ENCODE results near the gene EDC4.
A peak's percentile ranks its signal among the peaks of the same experiment; 100 is the strongest.

EDC4 gene

DNA sequence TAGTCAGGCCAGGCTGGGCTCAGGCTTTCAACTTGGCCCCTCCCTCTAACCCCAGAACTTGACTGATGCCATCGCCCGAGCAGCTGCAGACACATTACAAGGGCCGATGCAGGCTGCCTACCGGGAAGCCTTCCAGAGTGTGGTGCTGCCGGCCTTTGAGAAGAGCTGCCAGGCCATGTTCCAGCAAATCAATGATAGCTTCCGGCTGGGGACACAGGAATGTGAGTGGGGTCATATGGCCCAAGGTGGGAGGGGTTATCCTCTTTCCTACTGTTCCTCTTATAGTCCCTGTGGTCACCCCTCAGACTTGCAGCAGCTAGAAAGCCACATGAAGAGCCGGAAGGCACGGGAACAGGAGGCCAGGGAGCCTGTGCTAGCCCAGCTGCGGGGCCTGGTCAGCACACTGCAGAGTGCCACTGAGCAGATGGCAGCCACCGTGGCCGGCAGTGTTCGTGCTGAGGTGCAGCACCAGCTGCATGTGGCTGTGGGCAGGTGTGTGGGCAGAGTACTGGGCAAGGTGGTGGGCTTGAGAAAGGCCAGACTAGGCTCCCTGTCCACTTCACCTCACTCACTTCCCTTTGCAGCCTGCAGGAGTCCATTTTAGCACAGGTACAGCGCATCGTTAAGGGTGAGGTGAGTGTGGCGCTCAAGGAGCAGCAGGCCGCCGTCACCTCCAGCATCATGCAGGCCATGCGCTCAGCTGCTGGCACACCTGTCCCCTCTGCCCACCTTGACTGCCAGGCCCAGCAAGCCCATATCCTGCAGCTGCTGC is 9.7 kb downstream of the EDC4 start:
- H3K36me3 ChIP-seq (replicated peaks in 1 of 2; ENCODE audit: control insufficient read depth in 2 of 2, insufficient read depth in 2 of 2, low read length in 2 of 2), result peaks cover 62 to 75% of the 10 kb centered on the region in 2 donors
- H3K9me3 ChIP-seq (replicated peaks in 1 of 2; ENCODE audit: control insufficient read depth in 2 of 2, insufficient read depth in 1 of 2, low read depth in 1 of 2, low read length in 2 of 2), result peaks cover 0 to 1% of the 10 kb centered on the region in 2 donors
- no peak overlapping the region for H3K14ac ChIP-seq (ENCODE audit: low read length)
- H3K4me1 ChIP-seq (ENCODE audit: control insufficient read depth in 2 of 2, insufficient read depth in 1 of 2, low read depth in 1 of 2, low read length in 2 of 2), result peaks cover 0 to 3% of the 10 kb centered on the region in 2 donors
- no peak overlapping the region for H2BK5ac ChIP-seq (ENCODE audit: low read length)
- no peak overlapping the region for H3K4me3 ChIP-seq (ENCODE audit: low read length in 2 of 2)
- no peak overlapping the region for H3K23ac ChIP-seq (ENCODE audit: low read depth, low read length, poor library complexity)
- H3K9ac ChIP-seq (ENCODE audit: low read depth, low read length, poor library complexity), result no peak overlapping the region
- H4K91ac ChIP-seq (ENCODE audit: low read depth, low read length, poor library complexity), result no peak overlapping the region
- H3K27me3 ChIP-seq (ENCODE audit: control insufficient read depth in 3 of 3, insufficient read depth in 3 of 3, low read depth in 1 of 3, low read length in 3 of 3), result no peaks in the 10 kb centered on the region
- H2BK120ac ChIP-seq (ENCODE audit: low read depth, low read length), result no peak overlapping the region
- H3K4ac ChIP-seq (ENCODE audit: low read length), result no peak overlapping the region
- no CpG with 5 or more reads among the region's 18 CpGs for WGBS, 2 donors (ENCODE audit: extremely low coverage in 2 of 2, insufficient read length in 2 of 2, insufficient replicate concordance in 1 of 2)
- H3K18ac ChIP-seq (ENCODE audit: low read length), result no peak overlapping the region
- H2BK12ac ChIP-seq (ENCODE audit: low read length), result no peak overlapping the region
- H3K4me2 ChIP-seq (ENCODE audit: insufficient read depth, low read length, poor library complexity, severe bottlenecking), result no peak overlapping the region
- peaks cover 5% of the 10 kb centered on the region for H3K79me1 ChIP-seq (ENCODE audit: low read depth, low read length)
- H4K8ac ChIP-seq (ENCODE audit: low read depth, low read length), result no peak overlapping the region
- no peak overlapping the region for H2AK5ac ChIP-seq (ENCODE audit: low read depth, low read length)
- H2BK15ac ChIP-seq (ENCODE audit: low read length), result no peak overlapping the region
- no peak overlapping the region for H3K27ac ChIP-seq (replicated peaks; ENCODE audit: low read length)
- DNase-seq (ENCODE audit: low spot score), result no peak
- H2AFZ ChIP-seq (ENCODE audit: low read length), result no peak overlapping the region

DNA sequence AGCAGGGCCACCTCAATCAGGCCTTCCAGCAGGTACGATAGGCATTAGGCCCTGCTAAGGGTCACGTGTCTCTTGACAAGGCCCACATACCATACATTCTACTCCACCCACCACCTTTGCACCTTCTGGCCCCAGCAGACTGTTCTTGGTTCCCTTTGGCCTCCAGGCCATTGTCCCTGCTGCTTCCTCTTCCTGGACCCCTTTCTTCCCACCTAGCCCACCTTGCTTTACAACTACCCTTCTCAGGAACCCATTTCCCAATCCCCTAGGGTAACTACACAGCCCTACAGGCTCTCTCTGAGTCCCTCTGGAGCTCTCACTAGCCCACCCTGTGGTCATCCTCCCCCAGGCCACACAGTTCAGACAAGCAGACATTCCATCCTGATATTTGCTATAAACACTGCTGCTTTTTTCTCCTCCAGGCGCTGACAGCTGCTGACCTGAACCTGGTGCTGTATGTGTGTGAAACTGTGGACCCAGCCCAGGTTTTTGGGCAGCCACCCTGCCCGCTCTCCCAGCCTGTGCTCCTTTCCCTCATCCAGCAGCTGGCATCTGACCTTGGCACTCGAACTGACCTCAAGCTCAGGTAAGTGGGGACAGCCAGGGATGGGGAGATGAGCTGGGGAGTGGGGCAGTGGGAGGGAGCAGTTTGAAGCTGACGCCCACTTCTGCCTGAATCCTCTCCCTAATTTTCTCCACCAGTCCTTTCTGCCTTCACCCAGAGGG is 10.5 kb downstream of the EDC4 start:
- H3K36me3 ChIP-seq (replicated peaks in 1 of 2; ENCODE audit: control insufficient read depth in 2 of 2, insufficient read depth in 2 of 2, low read length in 2 of 2), result peaks cover 54 to 68% of the 10 kb centered on the region in 2 donors
- no peak for DNase-seq (ENCODE audit: low spot score)
- no peak overlapping the region for H2AK5ac ChIP-seq (ENCODE audit: low read depth, low read length)

DNA sequence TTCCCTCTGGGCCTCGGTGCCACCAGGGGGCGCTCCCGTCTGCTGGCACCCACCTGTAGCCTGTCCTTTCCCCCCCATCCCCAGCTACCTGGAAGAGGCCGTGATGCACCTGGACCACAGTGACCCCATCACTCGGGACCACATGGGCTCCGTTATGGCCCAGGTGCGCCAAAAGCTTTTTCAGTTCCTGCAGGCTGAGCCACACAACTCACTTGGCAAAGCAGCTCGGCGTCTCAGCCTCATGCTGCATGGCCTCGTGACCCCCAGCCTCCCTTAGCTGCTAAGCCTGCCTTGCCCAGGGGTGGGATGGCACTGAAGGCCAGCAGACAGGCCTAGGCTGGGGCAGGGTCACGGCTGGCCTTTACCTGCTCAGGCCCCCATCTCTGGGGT is 11.0 kb downstream of the EDC4 start:
- Histone ChIP-seq H3K23ac (ENCODE audit: low read depth, low read length, poor library complexity) (peak overlapping the region; percentile 16), H3K9ac (ENCODE audit: low read depth, low read length, poor library complexity) (no peak overlapping the region), H3K9me3 (replicated peaks in 1 of 2; ENCODE audit: control insufficient read depth in 2 of 2, insufficient read depth in 1 of 2, low read depth in 1 of 2, low read length in 2 of 2) (peaks cover 0 to 1% of the 10 kb centered on the region in 2 donors), H3K14ac (ENCODE audit: low read length) (no peak overlapping the region), H2BK120ac (ENCODE audit: low read depth, low read length) (no peak overlapping the region), H3K4ac (ENCODE audit: low read length) (no peak overlapping the region), H3K27me3 (ENCODE audit: control insufficient read depth in 3 of 3, insufficient read depth in 3 of 3, low read depth in 1 of 3, low read length in 3 of 3) (no peaks in the 10 kb centered on the region), H4K8ac (ENCODE audit: low read depth, low read length) (no peak overlapping the region), H3K27ac (replicated peaks; ENCODE audit: low read length) (peak overlapping the region; percentile 42), H2BK15ac (ENCODE audit: low read length) (no peak overlapping the region), H2AK5ac (ENCODE audit: low read depth, low read length) (no peak overlapping the region), H3K4me2 (ENCODE audit: insufficient read depth, low read length, poor library complexity, severe bottlenecking) (no peak overlapping the region), H2BK5ac (ENCODE audit: low read length) (no peak overlapping the region), H3K4me3 (ENCODE audit: low read length in 2 of 2) (no peak overlapping the region), H4K91ac (ENCODE audit: low read depth, low read length, poor library complexity) (no peak overlapping the region), H3K36me3 (replicated peaks in 1 of 2; ENCODE audit: control insufficient read depth in 2 of 2, insufficient read depth in 2 of 2, low read length in 2 of 2) (peaks cover 49 to 62% of the 10 kb centered on the region in 2 donors), H3K18ac (ENCODE audit: low read length) (peak overlapping the region; percentile 12), H3K79me1 (ENCODE audit: low read depth, low read length) (peaks cover 5% of the 10 kb centered on the region), H2AFZ (ENCODE audit: low read length) (no peak overlapping the region), H2BK12ac (ENCODE audit: low read length) (no peak overlapping the region), H3K4me1 (ENCODE audit: control insufficient read depth in 2 of 2, insufficient read depth in 1 of 2, low read depth in 1 of 2, low read length in 2 of 2) (peaks cover 0 to 3% of the 10 kb centered on the region in 2 donors)
- DNase-seq (ENCODE audit: low spot score), result peak; percentile 45
- WGBS, 2 donors (ENCODE audit: extremely low coverage in 2 of 2, insufficient read length in 2 of 2, insufficient replicate concordance in 1 of 2), result no CpG with 5 or more reads among the region's 11 CpGs

More for the DNA sequence above, 10.5 kb downstream of the EDC4 start:
- Histone ChIP-seq H2BK5ac (ENCODE audit: low read length) (no peak overlapping the region), H3K79me1 (ENCODE audit: low read depth, low read length) (peaks cover 5% of the 10 kb centered on the region), H3K4me2 (ENCODE audit: insufficient read depth, low read length, poor library complexity, severe bottlenecking) (no peak overlapping the region), H2BK120ac (ENCODE audit: low read depth, low read length) (no peak overlapping the region), H2BK15ac (ENCODE audit: low read length) (no peak overlapping the region), H3K27me3 (ENCODE audit: control insufficient read depth in 3 of 3, insufficient read depth in 3 of 3, low read depth in 1 of 3, low read length in 3 of 3) (no peaks in the 10 kb centered on the region), H3K4ac (ENCODE audit: low read length) (no peak overlapping the region), H2BK12ac (ENCODE audit: low read length) (no peak overlapping the region), H4K91ac (ENCODE audit: low read depth, low read length, poor library complexity) (no peak overlapping the region), H3K4me3 (ENCODE audit: low read length in 2 of 2) (no peak overlapping the region), H2AFZ (ENCODE audit: low read length) (no peak overlapping the region), H3K18ac (ENCODE audit: low read length) (no peak overlapping the region), H3K23ac (ENCODE audit: low read depth, low read length, poor library complexity) (no peak overlapping the region), H3K27ac (replicated peaks; ENCODE audit: low read length) (no peak overlapping the region), H3K9me3 (replicated peaks in 1 of 2; ENCODE audit: control insufficient read depth in 2 of 2, insufficient read depth in 1 of 2, low read depth in 1 of 2, low read length in 2 of 2) (peaks cover 0 to 1% of the 10 kb centered on the region in 2 donors), H3K9ac (ENCODE audit: low read depth, low read length, poor library complexity) (no peak overlapping the region), H3K4me1 (ENCODE audit: control insufficient read depth in 2 of 2, insufficient read depth in 1 of 2, low read depth in 1 of 2, low read length in 2 of 2) (peaks cover 0 to 3% of the 10 kb centered on the region in 2 donors), H4K8ac (ENCODE audit: low read depth, low read length) (no peak overlapping the region), H3K14ac (ENCODE audit: low read length) (no peak overlapping the region)
- no CpG with 5 or more reads among the region's 6 CpGs for WGBS, 2 donors (ENCODE audit: extremely low coverage in 2 of 2, insufficient read length in 2 of 2, insufficient replicate concordance in 1 of 2)

DNA sequence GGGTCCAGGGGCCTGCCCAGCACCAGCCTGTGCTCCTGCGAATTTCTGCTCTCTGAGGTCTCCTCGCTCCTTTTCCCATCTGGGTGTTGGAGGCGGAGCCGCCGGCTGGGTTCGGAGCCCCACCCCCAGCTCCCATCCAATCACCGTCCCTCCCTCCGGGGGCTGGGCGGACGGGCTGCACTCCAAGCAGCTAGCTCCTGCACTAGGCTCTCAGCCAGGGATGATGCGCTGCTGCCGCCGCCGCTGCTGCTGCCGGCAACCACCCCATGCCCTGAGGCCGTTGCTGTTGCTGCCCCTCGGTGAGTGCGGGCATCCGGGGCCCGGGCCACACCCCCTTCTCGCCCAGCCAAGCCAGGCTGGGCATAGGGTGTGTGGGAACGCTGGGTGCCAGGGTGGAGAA is 11.8 kb downstream of the EDC4 start, which contains the start of gene NRN1L:
TSS of gene NRN1L (plus strand) at position 202 of the 400 bp plus-strand sequence. CDS start at position 221, 19 bp downstream.
- Histone ChIP-seq H3K4me1 (ENCODE audit: control insufficient read depth in 2 of 2, insufficient read depth in 1 of 2, low read depth in 1 of 2, low read length in 2 of 2) (peaks cover 0 to 3% of the 10 kb centered on the region in 2 donors), H2AK5ac (ENCODE audit: low read depth, low read length) (peak within 1 kb of the TSS; percentile 14), H3K36me3 (replicated peaks in 1 of 2; ENCODE audit: control insufficient read depth in 2 of 2, insufficient read depth in 2 of 2, low read length in 2 of 2) (peaks cover 40 to 54% of the 10 kb centered on the region in 2 donors), H3K18ac (ENCODE audit: low read length) (peak within 1 kb of the TSS; percentile 12), H3K9ac (ENCODE audit: low read depth, low read length, poor library complexity) (peak within 1 kb of the TSS; percentile 80), H3K9me3 (replicated peaks in 1 of 2; ENCODE audit: control insufficient read depth in 2 of 2, insufficient read depth in 1 of 2, low read depth in 1 of 2, low read length in 2 of 2) (peaks cover 0 to 1% of the 10 kb centered on the region in 2 donors), H2BK12ac (ENCODE audit: low read length) (no peak within 1 kb of the TSS), H3K23ac (ENCODE audit: low read depth, low read length, poor library complexity) (peak within 1 kb of the TSS; percentile 92), H3K79me1 (ENCODE audit: low read depth, low read length) (peaks cover 5% of the 10 kb centered on the region), H2BK5ac (ENCODE audit: low read length) (no peak within 1 kb of the TSS), H2BK120ac (ENCODE audit: low read depth, low read length) (no peak within 1 kb of the TSS), H3K27ac (replicated peaks; ENCODE audit: low read length) (peak within 1 kb of the TSS; percentile 42), H3K14ac (ENCODE audit: low read length) (peak within 1 kb of the TSS; percentile 63), H2BK15ac (ENCODE audit: low read length) (no peak within 1 kb of the TSS), H4K8ac (ENCODE audit: low read depth, low read length) (no peak within 1 kb of the TSS), H3K27me3 (ENCODE audit: control insufficient read depth in 3 of 3, insufficient read depth in 3 of 3, low read depth in 1 of 3, low read length in 3 of 3) (no peaks in the 10 kb centered on the region), H2AFZ (ENCODE audit: low read length) (no peak within 1 kb of the TSS), H3K4me2 (ENCODE audit: insufficient read depth, low read length, poor library complexity, severe bottlenecking) (peak within 1 kb of the TSS; percentile 43), H4K91ac (ENCODE audit: low read depth, low read length, poor library complexity) (no peak within 1 kb of the TSS), H3K4me3 (ENCODE audit: low read length in 2 of 2) (no peak within 1 kb of the TSS), H3K4ac (ENCODE audit: low read length) (no peak within 1 kb of the TSS)
- peak; percentile 75 for DNase-seq (ENCODE audit: low spot score)
- no CpG with 5 or more reads among the region's 22 CpGs for WGBS, 2 donors (ENCODE audit: extremely low coverage in 2 of 2, insufficient read length in 2 of 2, insufficient replicate concordance in 1 of 2)
